HG02571 (cell line): Measurements from ENCODE around the gene PRCD.
"Not testable (repeated sequence)": the region's sequence is repeated elsewhere in the genome, so short reads cannot be mapped to it uniquely, and the experiment has no call there.

Source experiments
- ATAC-seq: cut with Tn5 transposase; IDR thresholded peaks from one replicate; pipeline ENCODE4 v1.9.1; 2021; ENCODE audit warnings: mild to moderate bottlenecking, moderate library complexity; ENCODE audit not compliant: unreplicated experiment

PRCD gene

GRCh38 chr17:76525513-76525833, 14.4 kb upstream of the PRCD start:
- not testable (repeated sequence) for ATAC-seq

GRCh38 chr17:76527016-76527415, 12.8 kb upstream of the PRCD start:
- not testable (repeated sequence) for ATAC-seq

GRCh38 chr17:76527430-76528111, 12.3 kb upstream of the PRCD start:
- no peak for ATAC-seq

DNA sequence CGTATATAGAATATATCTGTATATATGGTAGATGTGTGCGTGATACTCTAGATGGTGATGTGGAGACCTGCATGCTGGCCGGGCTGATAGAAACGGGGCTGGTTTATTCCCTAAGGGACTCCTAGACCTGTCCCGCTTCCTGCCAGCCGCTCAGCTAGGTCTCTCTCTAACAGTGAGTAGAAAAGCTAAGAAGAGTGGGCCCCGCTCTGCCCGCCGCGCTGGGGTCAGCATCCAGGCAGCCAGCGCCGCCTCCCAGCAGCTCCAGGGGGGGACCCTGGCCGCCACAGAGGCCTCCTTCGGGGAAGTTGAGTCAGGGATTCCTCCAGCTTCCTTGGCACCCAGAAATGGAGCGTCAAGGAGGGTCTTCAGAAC, 11.7 kb upstream of the PRCD start:
- no peak for ATAC-seq

DNA sequence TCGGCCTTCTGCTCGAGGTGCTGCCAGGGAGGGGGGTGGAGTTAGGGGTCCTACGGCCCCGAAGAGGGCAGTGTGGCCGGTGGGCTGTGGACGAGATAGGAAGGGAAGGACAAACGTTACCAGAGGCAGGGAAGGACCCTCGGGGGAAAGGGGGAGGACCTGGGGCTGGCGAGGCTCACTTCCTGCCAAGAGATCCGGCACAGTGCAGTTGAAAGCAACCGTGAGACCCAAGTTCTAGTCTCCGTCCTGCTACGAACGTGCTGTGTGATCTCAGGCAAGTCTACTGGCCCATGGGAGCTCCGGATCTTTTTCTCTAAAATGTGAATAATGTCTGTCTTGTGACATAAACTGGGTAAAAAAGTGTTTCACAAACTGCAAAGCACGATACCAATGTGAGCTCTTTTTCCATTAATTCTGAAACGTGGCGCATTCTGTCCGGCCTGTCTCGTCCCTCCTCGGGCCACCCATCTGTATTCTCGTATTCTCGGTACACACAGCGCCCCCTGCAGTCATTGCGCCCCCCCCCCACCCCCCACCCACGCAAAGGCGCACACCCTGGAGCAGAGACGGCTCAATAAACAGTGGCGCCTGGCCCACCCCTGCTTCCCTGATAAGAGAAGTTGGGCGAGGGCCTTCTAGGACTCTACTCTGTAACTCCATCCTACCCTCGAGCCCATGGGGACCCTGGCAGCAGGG, 11.2 kb upstream of the PRCD start:
- ATAC-seq = no peak

- ATAC-seq = no peak
Observed at GRCh38 chr17:76529224-76530094, 10.4 kb upstream of the PRCD start.

DNA sequence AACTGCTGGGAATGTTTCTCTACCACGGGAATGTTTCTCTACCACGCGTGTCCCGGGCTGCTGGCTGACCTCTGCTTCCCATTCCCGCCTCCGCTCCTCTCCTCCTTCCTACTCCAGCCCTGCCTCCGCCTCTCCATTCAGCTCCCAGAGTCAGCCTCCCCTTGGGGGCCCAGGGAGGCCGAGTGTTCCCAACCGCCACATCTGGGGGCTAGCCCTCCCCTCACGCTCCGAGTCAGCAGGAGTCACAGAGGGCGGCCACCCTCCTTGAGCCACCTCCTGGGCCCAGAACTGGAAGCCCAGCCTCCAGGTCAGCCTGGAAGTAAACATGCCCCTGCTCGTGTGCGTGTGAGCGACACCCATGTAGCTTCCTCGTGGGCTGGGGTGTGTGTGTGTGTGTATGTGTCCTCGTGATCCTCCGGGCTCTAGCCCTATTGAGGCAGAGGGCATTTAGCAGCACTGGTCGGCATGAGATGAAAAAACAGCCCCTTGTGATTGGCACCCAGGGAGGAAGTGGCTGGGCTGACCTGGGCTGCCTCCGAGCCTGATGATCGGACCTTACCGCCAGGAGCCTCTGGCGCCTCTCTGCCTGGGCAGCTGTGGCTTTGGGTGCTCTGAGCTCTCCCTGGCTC, 9.6 kb upstream of the PRCD start:
- ATAC-seq = no peak

DNA sequence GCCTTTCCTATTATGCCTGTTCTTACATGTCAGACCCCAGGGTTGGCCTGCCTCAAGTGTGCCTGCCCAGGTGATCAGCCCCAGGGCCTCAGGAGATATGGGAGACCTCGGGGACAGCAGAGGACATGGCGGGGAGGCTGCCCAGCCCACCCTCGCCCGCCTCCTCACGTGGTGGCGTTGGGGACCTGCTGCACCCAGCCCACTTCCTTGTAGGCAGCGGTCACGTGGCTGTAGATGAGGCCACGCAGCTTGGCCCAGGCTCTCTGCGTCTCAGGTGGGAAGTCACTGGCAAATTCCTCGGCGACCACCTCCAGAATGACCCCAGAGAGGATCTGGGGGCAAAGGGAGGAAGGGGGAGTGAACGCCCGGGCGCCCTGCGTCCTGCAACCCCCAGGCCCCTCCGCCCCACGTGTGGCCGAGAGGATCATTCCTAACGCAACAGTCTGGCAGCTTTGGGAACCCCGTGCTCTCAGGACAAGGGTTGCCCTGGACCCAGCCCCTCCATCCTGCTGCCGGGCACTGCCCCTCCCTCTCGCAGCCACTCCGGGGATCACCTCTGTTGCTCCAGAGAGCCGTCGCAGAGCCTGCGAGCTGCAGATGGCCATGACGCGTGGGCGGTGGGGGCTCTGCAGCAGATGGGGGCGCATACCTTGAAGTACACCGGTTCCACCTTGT, 8.9 kb upstream of the PRCD start:
- no peak for ATAC-seq

GRCh38 chr17:76531486-76532038, 8.3 kb upstream of the PRCD start:
- ATAC-seq = no peak

DNA sequence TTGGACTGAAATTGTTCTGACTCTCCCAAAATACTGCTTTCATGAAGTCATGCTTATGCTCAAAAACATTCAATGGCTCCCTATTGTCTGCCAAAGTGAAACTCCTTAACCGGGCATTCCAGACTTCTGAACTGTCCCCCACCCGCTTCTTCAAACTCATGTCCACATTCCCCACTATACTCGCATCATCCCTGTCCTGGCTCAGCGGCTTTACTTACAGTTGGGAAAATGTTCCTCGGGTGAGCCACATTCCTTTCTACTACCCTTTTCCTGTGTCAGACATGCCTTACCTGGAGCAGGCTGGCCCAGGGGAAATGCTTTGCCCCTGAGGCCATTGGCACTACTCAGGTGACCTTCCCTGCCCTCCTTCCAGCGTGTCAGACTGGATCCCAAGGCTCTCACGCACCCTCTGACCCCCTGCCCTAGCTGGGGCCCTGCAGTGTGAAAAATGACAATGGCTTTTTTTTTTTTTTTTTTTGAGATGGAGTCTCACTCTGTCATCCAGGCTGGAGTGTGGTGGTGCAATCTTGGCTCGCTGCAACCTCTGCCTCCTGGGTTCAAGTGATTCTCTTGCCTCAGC, 7.7 kb upstream of the PRCD start:
- no peak for ATAC-seq

- not testable (repeated sequence) for ATAC-seq
Observed at GRCh38 chr17:76533640-76534359, 6.0 kb upstream of the PRCD start.

DNA sequence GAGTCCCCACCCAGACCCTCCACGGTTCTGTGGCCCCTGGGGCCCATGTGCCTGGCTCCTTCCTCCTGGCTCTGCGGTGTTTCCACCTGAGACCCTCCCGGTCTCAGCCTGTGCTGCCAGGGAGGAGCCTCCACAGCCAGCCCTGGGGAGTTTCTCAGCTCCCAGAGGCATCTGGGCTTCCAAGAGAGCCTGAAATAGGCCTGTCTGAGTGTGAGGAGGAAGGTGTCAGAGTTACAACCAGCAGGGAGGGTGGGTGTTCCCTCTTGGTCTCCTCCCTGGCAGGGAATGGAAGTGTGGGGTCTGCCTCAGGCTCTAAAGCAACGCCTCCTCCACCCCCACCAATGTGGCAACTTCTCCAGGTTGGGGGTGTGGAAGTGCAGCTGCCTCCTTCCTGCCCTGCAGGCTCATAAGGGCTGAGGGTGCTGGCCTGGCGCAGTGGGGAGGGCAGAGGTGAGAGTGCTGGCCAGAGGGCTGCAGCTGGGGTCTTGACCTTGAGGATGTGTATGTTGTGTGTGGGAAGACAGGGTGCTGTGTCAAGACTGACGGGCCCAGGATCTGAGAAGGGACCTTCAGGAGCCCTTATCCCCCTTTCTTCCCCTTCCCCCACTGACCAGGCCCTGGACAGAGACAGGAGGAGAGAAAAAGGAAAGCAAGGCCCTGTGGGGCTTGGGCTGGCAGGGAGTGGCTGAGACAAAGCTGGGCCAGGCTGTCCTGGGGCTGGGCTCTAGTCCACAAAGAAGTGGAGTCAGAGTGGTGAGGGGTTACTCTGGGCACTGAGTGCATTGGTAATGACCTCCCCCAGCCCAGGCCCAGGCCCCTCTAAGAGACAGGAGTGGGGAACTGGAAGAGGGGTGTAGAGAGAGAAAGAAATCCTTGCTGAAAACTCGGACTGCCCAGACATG, 4.8 kb upstream of the PRCD start:
- no peak for ATAC-seq

GRCh38 chr17:76535788-76536510, 3.9 kb upstream of the PRCD start:
- no peak for ATAC-seq

DNA sequence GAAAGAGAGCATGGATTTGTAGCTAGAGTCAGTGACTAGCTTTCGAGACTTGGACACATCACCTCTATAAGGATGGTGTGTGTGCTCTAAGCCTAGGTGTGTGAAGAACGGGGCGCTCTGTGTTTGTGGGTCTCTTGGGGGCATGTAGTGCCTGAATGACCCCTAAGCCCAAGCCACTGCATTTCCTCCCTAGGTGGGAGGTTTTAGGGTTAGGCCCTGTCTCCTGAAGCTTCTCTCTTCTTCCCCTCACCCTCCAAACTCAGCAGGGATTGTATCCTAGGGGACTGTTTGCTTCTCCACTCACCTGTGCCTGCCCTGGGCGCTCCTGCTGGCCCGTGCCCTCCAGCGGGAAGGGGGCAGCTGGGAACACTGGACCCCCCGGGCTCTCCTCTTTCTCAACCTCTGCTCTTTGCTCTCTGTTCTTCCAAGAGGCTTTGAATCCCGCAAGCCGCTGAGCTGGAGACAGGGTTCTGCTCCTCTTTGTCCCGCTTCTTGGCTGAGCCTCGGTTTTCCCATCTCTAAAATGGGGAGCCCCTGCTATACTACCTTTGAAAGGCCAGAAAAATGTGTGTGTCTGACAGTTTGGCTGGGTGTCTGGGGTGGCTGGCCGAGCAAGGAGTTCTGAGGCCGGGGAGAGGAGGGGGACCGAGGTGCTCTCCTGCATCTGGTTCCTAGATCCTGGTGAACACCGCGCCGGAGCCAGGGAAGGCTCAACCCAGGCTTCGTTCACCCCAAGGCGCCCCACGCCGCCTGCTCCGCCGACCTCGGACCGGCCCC, 3.1 kb upstream of the PRCD start:
- ATAC-seq = no peak

GRCh38 chr17:76537288-76537577, 2.6 kb upstream of the PRCD start:
- no peak for ATAC-seq

DNA sequence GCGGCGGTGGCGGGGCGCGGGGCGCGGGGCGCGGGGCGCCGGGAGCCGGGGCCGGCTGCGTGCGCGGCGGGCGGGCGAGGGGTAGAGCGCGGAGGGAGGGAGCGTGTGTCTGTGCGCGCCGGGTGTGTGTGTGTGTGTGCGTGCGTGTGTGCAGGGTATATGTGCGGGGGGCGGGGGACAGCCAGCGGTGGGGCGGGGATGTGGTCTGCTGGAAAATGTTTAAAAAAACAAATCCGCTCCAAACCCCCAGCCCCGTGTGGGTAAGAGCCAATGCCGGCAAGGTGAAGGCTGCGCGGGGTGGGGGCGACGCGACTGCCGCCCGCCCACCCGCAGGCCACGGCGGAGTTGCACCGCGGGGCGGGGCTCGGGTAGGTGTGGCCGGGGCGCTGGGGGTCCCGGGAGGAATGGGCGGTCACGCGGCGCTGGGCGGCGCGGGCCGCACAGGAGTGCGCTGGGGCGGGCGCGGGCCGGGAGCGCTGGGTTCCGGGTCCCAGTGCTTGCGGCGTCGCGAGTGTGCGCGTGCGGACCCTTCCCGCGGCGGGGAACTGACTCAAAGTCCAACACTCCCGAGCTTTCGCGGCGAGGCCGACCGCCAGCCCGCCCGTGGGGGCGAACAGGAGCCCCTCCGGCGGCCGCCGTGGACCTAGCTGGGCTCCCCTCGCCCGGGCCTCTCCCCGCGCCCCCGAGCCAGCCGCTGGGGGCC, 2.1 kb upstream of the PRCD start, which contains the start of gene CYGB:
CYGB (minus strand) TSS at position 132 of the 703 bp plus-strand sequence. CDS start 167 bp downstream, outside the sequence.
- ATAC-seq = no peak
